H9 (cell line): ENCODE results near the gene ITSN2. TPM values are rescaled to one million over a fixed set of nuclear protein-coding genes. Genes with fewer than 3 reads are reported as not detected.
"Not testable (repeated sequence)": the region's sequence is repeated elsewhere in the genome, so short reads cannot be mapped to it uniquely, and the experiment has no call there.

Experiments
- DNase-seq: peaks from one replicate; pipeline ENCODE4 v3.0.0-alpha.2; 2017
- H2AFZ ChIP-seq: one replicate; pipeline ENCODE4 v1.6.1; 2013; ENCODE audit warnings: mild to moderate bottlenecking, low read length, control low read depth, moderate library complexity
- H2AK5ac ChIP-seq: 2 replicates; pipeline ENCODE4 v1.6.1; 2013; ENCODE audit warnings: low read length, control low read depth, mixed read lengths; ENCODE audit not compliant: insufficient read length
- H2BK120ac ChIP-seq: one replicate; pipeline ENCODE4 v1.6.1; 2013; ENCODE audit warnings: low read depth, mild to moderate bottlenecking, low read length, control low read depth, inconsistent platforms; ENCODE audit not compliant: poor library complexity, severe bottlenecking
- H2BK12ac ChIP-seq: 2 replicates; pipeline ENCODE4 v1.6.1; 2013; ENCODE audit warnings: low read length, control low read depth, mixed read lengths, low read depth; ENCODE audit not compliant: insufficient read length
- H2BK15ac ChIP-seq: 2 replicates; pipeline ENCODE4 v1.6.1; 2013; ENCODE audit warnings: low read depth, low read length, control low read depth
- H2BK20ac ChIP-seq: one replicate; pipeline ENCODE4 v1.6.1; 2013; ENCODE audit warnings: low read depth, mild to moderate bottlenecking, low read length, control low read depth, inconsistent platforms; ENCODE audit not compliant: poor library complexity, severe bottlenecking
- H2BK5ac ChIP-seq: 2 replicates; pipeline ENCODE4 v1.6.1; 2013; ENCODE audit warnings: low read length, control low read depth, mixed read lengths; ENCODE audit not compliant: insufficient read length
- H3K14ac ChIP-seq: 2 replicates; pipeline ENCODE4 v1.6.1; 2013; ENCODE audit warnings: low read length, control low read depth; ENCODE audit not compliant: insufficient read depth
- H3K18ac ChIP-seq: 2 replicates; pipeline ENCODE4 v1.6.1; 2013; ENCODE audit warnings: low read depth, mild to moderate bottlenecking, mixed read lengths, low read length, control low read depth; ENCODE audit not compliant: insufficient read length
- H3K23ac ChIP-seq: 2 replicates; pipeline ENCODE4 v1.6.1; 2013; ENCODE audit warnings: low read length, control low read depth, mixed read lengths, low read depth; ENCODE audit not compliant: insufficient read length
- H3K23me2 ChIP-seq: 2 replicates; pipeline ENCODE4 v1.6.1; 2013; ENCODE audit warnings: low read depth, mild to moderate bottlenecking, mixed read lengths, low read length, control low read depth; ENCODE audit not compliant: insufficient read length, poor library complexity, severe bottlenecking
- H3K27ac ChIP-seq: 2 replicates; pipeline ENCODE4 v1.5.1; 2013; ENCODE audit warnings: low read length, control low read depth, mixed read lengths, low read depth; ENCODE audit not compliant: insufficient read length
- H3K27me3 ChIP-seq: 2 replicates; pipeline ENCODE4 v1.6.1; 2013; ENCODE audit warnings: low read length, control low read depth, inconsistent platforms; ENCODE audit not compliant: insufficient read depth
- H3K4ac ChIP-seq: 2 replicates; pipeline ENCODE4 v1.6.1; 2013; ENCODE audit warnings: low read depth, mild to moderate bottlenecking, control low read depth, inconsistent platforms, low read length, moderate library complexity
- H3K4me1 ChIP-seq: 2 replicates; pipeline ENCODE4 v1.6.1; 2013; ENCODE audit warnings: low read length, control low read depth, inconsistent platforms; ENCODE audit not compliant: insufficient read depth
- H3K4me2 ChIP-seq: 2 replicates; pipeline ENCODE4 v1.6.1; 2013; ENCODE audit warnings: low read length, control low read depth, mixed read lengths; ENCODE audit not compliant: insufficient read length, insufficient read depth
- H3K56ac ChIP-seq: 2 replicates; pipeline ENCODE4 v1.6.1; 2013; ENCODE audit warnings: low read depth, mild to moderate bottlenecking, mixed read lengths, low read length, control low read depth; ENCODE audit not compliant: insufficient read length
- H3K79me1 ChIP-seq: 2 replicates; pipeline ENCODE4 v1.6.1; 2013; ENCODE audit warnings: low read depth, mild to moderate bottlenecking, moderate library complexity, low read length, control low read depth, inconsistent platforms; ENCODE audit not compliant: insufficient read depth, poor library complexity, severe bottlenecking
- H3K79me2 ChIP-seq: 2 replicates; pipeline ENCODE4 v1.6.1; 2013; ENCODE audit warnings: low read length, control low read depth, inconsistent platforms; ENCODE audit not compliant: insufficient read depth
- H3K9ac ChIP-seq: 2 replicates; pipeline ENCODE4 v1.6.1; 2013; ENCODE audit warnings: low read length, control low read depth, mixed read lengths; ENCODE audit not compliant: insufficient read length; ENCODE audit errors: extremely low read depth
- H3K9me3 ChIP-seq: one replicate; pipeline ENCODE4 v1.6.1; 2013; ENCODE audit warnings: low read depth, low read length, inconsistent platforms; ENCODE audit not compliant: control insufficient read depth
- H3T11ph ChIP-seq: one replicate; pipeline ENCODE4 v1.6.1; 2013; ENCODE audit warnings: mild to moderate bottlenecking, low read length, control low read depth, inconsistent platforms
- H4K20me1 ChIP-seq: one replicate; pipeline ENCODE4 v1.6.1; 2013; ENCODE audit not compliant: control insufficient read depth, insufficient read length, insufficient read depth
- H4K5ac ChIP-seq: 2 replicates; pipeline ENCODE4 v1.6.1; 2013; ENCODE audit warnings: low read depth, mild to moderate bottlenecking, mixed read lengths, low read length, control low read depth; ENCODE audit not compliant: insufficient read length
- H4K8ac ChIP-seq: replicated peaks from 2 replicates; pipeline ENCODE4 v1.6.1; 2013; ENCODE audit warnings: low read length, control low read depth, mixed read lengths, low read depth; ENCODE audit not compliant: insufficient read length
- H4K91ac ChIP-seq: 2 replicates; pipeline ENCODE4 v1.6.1; 2013; ENCODE audit warnings: low read depth, mild to moderate bottlenecking, moderate library complexity, mixed read lengths, low read length, control low read depth; ENCODE audit not compliant: insufficient read length
- H3K27ac Mint-ChIP-seq, 3 experiments: 2 replicates in 2 of 3; 3 replicates in 1 of 3; pipeline ENCODE4 v1.8.0; 2020 to 2021; ENCODE audit warnings: mixed read lengths in 3 of 3, mild to moderate bottlenecking in 1 of 3, moderate library complexity in 1 of 3
- H3K27me3 Mint-ChIP-seq: 2 replicates; pipeline ENCODE4 v1.8.0; 2021; ENCODE audit warnings: low read depth, mild to moderate bottlenecking, moderate library complexity, mixed read lengths
- H3K36me3 Mint-ChIP-seq, 3 experiments: 2 replicates in 2 of 3; 3 replicates in 1 of 3; pipeline ENCODE4 v1.8.0; 2020 to 2021; ENCODE audit warnings: low read depth in 3 of 3, mixed read lengths in 3 of 3; ENCODE audit not compliant: insufficient read depth in 1 of 3
- H3K4me1 Mint-ChIP-seq, 2 experiments: 2 replicates each; pipeline ENCODE4 v1.8.0; 2020; ENCODE audit warnings: mixed read lengths in 2 of 2
- H3K4me3 Mint-ChIP-seq, 2 experiments: 2 replicates in 1 of 2; 3 replicates in 1 of 2; pipeline ENCODE4 v1.8.0; 2020 to 2021; ENCODE audit warnings: mild to moderate bottlenecking in 2 of 2, mixed read lengths in 2 of 2, moderate library complexity in 1 of 2
- H3K9me3 Mint-ChIP-seq, 2 experiments: 2 replicates in 1 of 2; 3 replicates in 1 of 2; pipeline ENCODE4 v1.8.0; 2020; ENCODE audit warnings: mild to moderate bottlenecking in 2 of 2, mixed read lengths in 2 of 2, moderate library complexity in 1 of 2
- WGBS: extraction: QIAGEN DNeasy Blood & Tissue Kit; methylation state at CpG from one replicate; pipeline ENCODE4 v1.1.7; 2013; ENCODE audit warnings: missing lambda C conversion rate, low lambda C conversion rate, mixed read lengths; ENCODE audit not compliant: insufficient read length; ENCODE audit errors: extremely low coverage; 5-methylcytosine and 5-hydroxymethylcytosine counted together
- total RNA-seq: library from RNA; stranded (reverse); gene quantifications from 2 replicates; pipeline ENCODE4 v1.2.1, GENCODE V29; 2021

Gene ITSN2
- total RNA-seq, 1 experiment from 2014 or later: 17.0 TPM

GRCh38 chr2:24357115-24357514 is 3.2 kb downstream of the ITSN2 start:
- not testable (repeated sequence) for H3K9me3 ChIP-seq, H4K5ac ChIP-seq, H3K23me2 ChIP-seq, H2AK5ac ChIP-seq, H2BK15ac ChIP-seq, H3K79me2 ChIP-seq, H3K18ac ChIP-seq, H2BK12ac ChIP-seq, H3K4me3 Mint-ChIP-seq, H3K36me3 Mint-ChIP-seq, H3K56ac ChIP-seq, H3K27ac Mint-ChIP-seq, H2AFZ ChIP-seq, H3K27ac ChIP-seq, H3K4me1 ChIP-seq, H3K27me3 Mint-ChIP-seq, H3K23ac ChIP-seq, H3T11ph ChIP-seq, H3K14ac ChIP-seq, H2BK20ac ChIP-seq, H3K9me3 Mint-ChIP-seq, H3K79me1 ChIP-seq, H4K91ac ChIP-seq, H3K4me2 ChIP-seq, H3K4ac ChIP-seq, H3K9ac ChIP-seq, H2BK120ac ChIP-seq, H2BK5ac ChIP-seq, H4K8ac ChIP-seq, H4K20me1 ChIP-seq, H3K27me3 ChIP-seq, DNase-seq
- peaks cover 12 to 16% of the 10 kb centered on the region in 2 experiments for H3K4me1 Mint-ChIP-seq
- WGBS: no CpG with 5 or more reads among the region's 4 CpGs
